HCT116 (cell line): ENCODE data around the gene UBL4B. TPM values are rescaled to one million over a fixed set of nuclear protein-coding genes. Genes with fewer than 3 reads are reported as not detected.

Experiments used
- ATAC-seq: fragments of 200-7000 bp; cut with Tn5 transposase; 2 replicates; pipeline ENCODE4 v1.9.1; 2020; ENCODE audit warnings: mild to moderate bottlenecking, moderate library complexity
- BruUV-seq: library from RNA; stranded (reverse); fragments of 400-500 nt; replicated peaks from 2 replicates; lab custom pipeline; 2021; lab: Mats Ljungman, UMichigan
- CTCF ChIA-PET: fragments of 300-600 bp; sonication (Branson Sonifier 250); formaldehyde crosslinking; loops from one replicate; lab custom pipeline; 2021; ENCODE audit warnings: antibody characterized with exemption; lab: Charles Lee
- POLR2A ChIA-PET: fragments of 300-600, 350-600 bp; sonication (Branson Sonifier 250); formaldehyde crosslinking; loops from one replicate; lab custom pipeline; 2021; ENCODE audit warnings: antibody characterized with exemption; lab: Charles Lee
- RAD21 ChIA-PET, 2 experiments: fragments of 300-600 bp; sonication (Branson Sonifier 250); formaldehyde crosslinking; loops; one replicate each; lab custom pipeline; 2023; ENCODE audit warnings: low total read pairs in 2 of 2; ENCODE audit not compliant: uncharacterized antibody in 2 of 2, unreplicated experiment in 2 of 2, low non-redundant PET in 1 of 2; lab: Charles Lee
- DNase-seq: peaks from one replicate; pipeline ENCODE4 v3.0.0-alpha.2; 2010; ENCODE audit warnings: low read depth, low spot score
- H2AFZ ChIP-seq: fragments of 200-600 bp; shearing (Covaris generic), sonication (generic); 2 replicates; pipeline ENCODE4 v1.6.1; 2017; ENCODE audit warnings: low read depth, mixed run types, mixed read lengths, antibody characterized with exemption, low read length; ENCODE audit not compliant: poor library complexity, severe bottlenecking
- H3K27ac ChIP-seq: 2 replicates; pipeline ENCODE4 v1.5.1; 2012; ENCODE audit warnings: low read depth, low read length
- H3K27me3 ChIP-seq: fragments of 200-600 bp; sonication (generic); 2 replicates; pipeline ENCODE4 v1.6.1; 2016; ENCODE audit warnings: mixed run types, low read length, mixed read lengths; ENCODE audit not compliant: insufficient read depth
- H3K36me3 ChIP-seq, 2 experiments: fragments of 200-500 bp in 1 of 2; fragments of 200-600 bp in 1 of 2; sonication (Bioruptor generic) in 1 of 2; sonication (generic) in 1 of 2; 2 replicates each; pipeline versions ENCODE4 v1.5.1 to v1.6.1; 2014 to 2016; ENCODE audit warnings: low read length in 2 of 2, inconsistent platforms in 1 of 2, mixed read lengths in 1 of 2, mixed run types in 1 of 2; ENCODE audit not compliant: insufficient read depth in 2 of 2, control insufficient read depth in 1 of 2
- H3K4me1 ChIP-seq, 2 experiments: fragments of 200-600 bp in 1 of 2; sonication (generic) in 1 of 2; 2 replicates each; pipeline versions ENCODE4 v1.5.1 to v1.6.1; 2012 to 2017; ENCODE audit warnings: low read length in 2 of 2, inconsistent platforms in 1 of 2, mild to moderate bottlenecking in 1 of 2, mixed read lengths in 1 of 2, mixed run types in 1 of 2, moderate library complexity in 1 of 2; ENCODE audit not compliant: insufficient read depth in 2 of 2, control insufficient read depth in 1 of 2
- H3K4me2 ChIP-seq: fragments of 200-600 bp; sonication (generic); 2 replicates; pipeline ENCODE4 v1.6.1; 2017; ENCODE audit warnings: mixed run types, low read length, mixed read lengths
- H3K4me3 ChIP-seq, 2 experiments: fragments of 200-600 bp in 1 of 2; sonication (generic) in 1 of 2; replicated peaks in 1 of 2; 2 replicates each; pipeline ENCODE4 v1.5.1; 2011 to 2016; ENCODE audit warnings: low read length in 2 of 2, control low read depth in 1 of 2, low read depth in 1 of 2, mild to moderate bottlenecking in 1 of 2, mixed read lengths in 1 of 2, mixed run types in 1 of 2
- H3K79me2 ChIP-seq: fragments of 200-600 bp; sonication (generic); 2 replicates; pipeline ENCODE4 v1.6.1; 2017; ENCODE audit warnings: mild to moderate bottlenecking, mixed run types, low read length, moderate library complexity, mixed read lengths; ENCODE audit not compliant: insufficient read depth
- H3K9ac ChIP-seq: fragments of 200-600 bp; sonication (generic); 2 replicates; pipeline ENCODE4 v1.6.1; 2016; ENCODE audit warnings: low read length, mixed read lengths
- H3K9me2 ChIP-seq: fragments of 200-600 bp; sonication (generic), shearing (Covaris generic); 2 replicates; pipeline ENCODE4 v1.6.1; 2017; ENCODE audit warnings: mixed run types, mild to moderate bottlenecking, moderate library complexity; ENCODE audit not compliant: insufficient read depth
- H3K9me3 ChIP-seq, 2 experiments: fragments of 200-500 bp in 1 of 2; fragments of 200-600 bp in 1 of 2; sonication (Bioruptor generic) in 1 of 2; sonication (generic) in 1 of 2; 2 replicates each; pipeline ENCODE4 v1.6.1; 2014 to 2017; ENCODE audit warnings: low read length in 2 of 2, mixed read lengths in 2 of 2, inconsistent platforms in 1 of 2, low read depth in 1 of 2, mild to moderate bottlenecking in 1 of 2, mixed run types in 1 of 2, moderate library complexity in 1 of 2; ENCODE audit not compliant: control insufficient read depth in 1 of 2, insufficient read depth in 1 of 2
- H4K20me1 ChIP-seq: fragments of 200-600 bp; sonication (generic), shearing (Covaris generic); 2 replicates; pipeline ENCODE4 v1.6.1; 2017; ENCODE audit warnings: mixed run types, mild to moderate bottlenecking, moderate library complexity; ENCODE audit not compliant: insufficient read depth
- REST ChIP-seq: IDR thresholded peaks from 2 replicates; pipeline ENCODE4 v1.6.1; 2012; ENCODE audit warnings: low read depth
- SRF ChIP-seq: IDR thresholded peaks from 2 replicates; pipeline ENCODE4 v1.6.1; 2012; ENCODE audit warnings: low read depth
- intact Hi-C: fragments of 100-400 bp; cut with micrococcal nuclease; formaldehyde crosslinking; loops from 2 replicates; pipeline ENCODE4 v1.10.0; 2022
- total RNA-seq: library from RNA; stranded (reverse); gene quantifications from one replicate; pipeline ENCODE4 v1.2.1, GENCODE V29; 2021; ENCODE audit not compliant: unreplicated experiment
- TF ChIP-seq, protein P1 (sequence below): IDR thresholded peaks from 2 replicates; pipeline ENCODE4 v1.6.1; 2012

The UBL4B gene
- total RNA-seq, 1 experiment from 2014 or later, result 0.57 TPM

GRCh38 chr1:110089561-110090275 is 22.5 kb upstream of the UBL4B start:
- RAD21 ChIA-PET, result no interaction called here
- H4K20me1 ChIP-seq, result no peaks in the 10 kb centered on the region
- DNase-seq, result no peak
- H3K27me3 ChIP-seq, result peaks cover 9% of the 10 kb centered on the region; the same call in 1 of the 2 replicates
- no peaks in the 10 kb centered on the region for H3K9me2 ChIP-seq
- no TSS peak for BruUV-seq
- intact Hi-C loops, result no loop called here
- TF ChIP-seq, protein P1, sequence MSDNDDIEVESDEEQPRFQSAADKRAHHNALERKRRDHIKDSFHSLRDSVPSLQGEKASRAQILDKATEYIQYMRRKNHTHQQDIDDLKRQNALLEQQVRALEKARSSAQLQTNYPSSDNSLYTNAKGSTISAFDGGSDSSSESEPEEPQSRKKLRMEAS, result no peak
- TF ChIP-seq REST (no peak), SRF (no peak)
- TF ChIP-seq, all 23 proteins: peak for 0
- no peak overlapping the region for H3K4me2 ChIP-seq
- ChIA-PET POLR2A (no interaction called here), CTCF (interaction anchor here (2.2 to 2.6 kb wide), 2 partner anchors 11 to 16 kb away, joined by 4 to 12 read pairs; no protein-coding TSS in a partner anchor)
- H3K4me1 ChIP-seq, result no peaks in the 10 kb centered on the region
- H3K79me2 ChIP-seq, result no peaks in the 10 kb centered on the region
- H3K27ac ChIP-seq, result no peak overlapping the region
- H3K4me3 ChIP-seq, result no peak overlapping the region
- no peak overlapping the region for H2AFZ ChIP-seq
- H3K9me3 ChIP-seq, result no peaks in the 10 kb centered on the region
- H3K9ac ChIP-seq, result no peak overlapping the region
- ATAC-seq, result no peak
- no peaks in the 10 kb centered on the region for H3K36me3 ChIP-seq
